HepG2 (cell line): ENCODE measurements around the gene STC2. TPM values are rescaled to one million over a fixed set of nuclear protein-coding genes. Genes with fewer than 3 reads are reported as not detected.

Experiments used
- CTCF ChIP-seq: sonication (generic); formaldehyde crosslinking; IDR thresholded peaks from 2 replicates; pipeline ENCODE4 v1.5.0; 2020; ENCODE audit warnings: mild to moderate bottlenecking, missing genetic modification reagents, moderate library complexity
- FOXC1 ChIP-seq: sonication (generic); formaldehyde crosslinking; IDR thresholded peaks from 2 replicates; pipeline ENCODE4 v1.8.0; 2022; ENCODE audit warnings: mild to moderate bottlenecking, missing genetic modification reagents, borderline replicate concordance
- HNRNPH1 ChIP-seq: fragments of 200-400 bp; formaldehyde crosslinking; optimal IDR thresholded peaks from 2 replicates; pipeline ENCODE3; 2017; ENCODE audit warnings: mild to moderate bottlenecking, low read depth, low read length
- HOXA7 ChIP-seq: sonication (generic); formaldehyde crosslinking; IDR thresholded peaks from 2 replicates; pipeline ENCODE4 v1.8.1; 2022; ENCODE audit warnings: mild to moderate bottlenecking, missing genetic modification reagents, moderate library complexity
- KAT2B ChIP-seq: fragments of 150-350 bp; IDR thresholded peaks from 2 replicates; pipeline ENCODE4 v1.6.1; 2014; ENCODE audit warnings: low read depth, low read length, borderline replicate concordance
- KAT8 ChIP-seq: IDR thresholded peaks from 2 replicates; pipeline ENCODE4 v1.6.1; 2016; ENCODE audit warnings: missing genetic modification reagents, missing compliant biosample characterization
- NFE2L1 ChIP-seq: sonication (generic); formaldehyde crosslinking; IDR thresholded peaks from 2 replicates; pipeline ENCODE4 v1.4.0; 2020; ENCODE audit warnings: missing genetic modification reagents, mild to moderate bottlenecking, borderline replicate concordance
- NFYC ChIP-seq: IDR thresholded peaks from 2 replicates; pipeline ENCODE4 v1.6.1; 2016; ENCODE audit warnings: missing genetic modification reagents, missing compliant biosample characterization
- POLR2G ChIP-seq: fragments of 200-400 bp; formaldehyde crosslinking; IDR thresholded peaks from 2 replicates; pipeline ENCODE4 v1.6.1; 2018; ENCODE audit warnings: mild to moderate bottlenecking, low read depth, low read length, moderate library complexity
- RORA ChIP-seq: sonication (generic); formaldehyde crosslinking; IDR thresholded peaks from 2 replicates; pipeline ENCODE4 v1.5.0; 2020; ENCODE audit warnings: mild to moderate bottlenecking, missing genetic modification reagents, moderate library complexity
- SALL1 ChIP-seq: sonication (generic); formaldehyde crosslinking; IDR thresholded peaks from 2 replicates; pipeline ENCODE4 v1.8.0; 2022; ENCODE audit warnings: mild to moderate bottlenecking, missing genetic modification reagents
- SPEN ChIP-seq: sonication (generic); formaldehyde crosslinking; IDR thresholded peaks from 2 replicates; pipeline ENCODE4 v1.5.1; 2020; ENCODE audit warnings: low read depth, mild to moderate bottlenecking, missing genetic modification reagents
- XBP1 ChIP-seq: sonication (generic); formaldehyde crosslinking; IDR thresholded peaks from 2 replicates; pipeline ENCODE4 v1.5.0; 2020; ENCODE audit warnings: missing genetic modification reagents
- ZFP1 ChIP-seq: IDR thresholded peaks from 2 replicates; pipeline ENCODE4 v1.6.1; 2016
- ZFP36L1 ChIP-seq: sonication (generic); formaldehyde crosslinking; IDR thresholded peaks from 2 replicates; pipeline ENCODE4 v1.8.0; 2022; ENCODE audit warnings: mild to moderate bottlenecking, missing genetic modification reagents, moderate library complexity
- ZFP62 ChIP-seq: sonication (generic); formaldehyde crosslinking; IDR thresholded peaks from 2 replicates; pipeline ENCODE4 v1.4.0; 2020; ENCODE audit warnings: missing genetic modification reagents
- ZFP90 ChIP-seq: sonication (generic); formaldehyde crosslinking; IDR thresholded peaks from 2 replicates; pipeline ENCODE4 v1.8.0; 2022; ENCODE audit warnings: missing genetic modification reagents, mild to moderate bottlenecking, inconsistent platforms, borderline replicate concordance
- ZNF17 ChIP-seq: sonication (generic); formaldehyde crosslinking; IDR thresholded peaks from 2 replicates; pipeline ENCODE4 v1.5.0; 2020; ENCODE audit warnings: mild to moderate bottlenecking, missing genetic modification reagents
- ZNF225 ChIP-seq: sonication (generic); formaldehyde crosslinking; IDR thresholded peaks from 2 replicates; pipeline ENCODE4 v1.4.0; 2020; ENCODE audit warnings: mild to moderate bottlenecking, missing genetic modification reagents
- ZNF275 ChIP-seq: sonication (generic); formaldehyde crosslinking; IDR thresholded peaks from 2 replicates; pipeline ENCODE4 v1.8.0; 2022; ENCODE audit warnings: missing genetic modification reagents, mild to moderate bottlenecking, inconsistent platforms, borderline replicate concordance
- ZNF337 ChIP-seq: sonication (generic); formaldehyde crosslinking; IDR thresholded peaks from 2 replicates; pipeline ENCODE4 v1.5.1; 2020; ENCODE audit warnings: missing genetic modification reagents, low read depth, mild to moderate bottlenecking, borderline replicate concordance
- ZSCAN29 ChIP-seq: sonication (generic); formaldehyde crosslinking; conservative IDR thresholded peaks from 2 replicates; pipeline ENCODE4 v1.4.0; 2020; ENCODE audit warnings: mild to moderate bottlenecking, missing genetic modification reagents
- polyA plus RNA-seq, 8 experiments: library from polyadenylated mRNA; depleted of rRNA in 3 of 8; stranded (reverse) in 7 of 8; unstranded in 1 of 8; fragments of >200 nt; fragmentation: Illumina TruSeq in 4 of 8; extraction: Trizol in 4 of 8; gene quantifications; 2 replicates each; pipeline versions ENCODE4 v1.2.1 to v1.2.3, GENCODE V29; 2011 to 2016; ENCODE audit warnings: low read depth in 4 of 8, missing spikeins in 1 of 8, mixed read lengths in 1 of 8; ENCODE audit not compliant: insufficient read depth in 1 of 8
- total RNA-seq, 5 experiments: library from RNA; depleted of rRNA; stranded (reverse); fragments of >200 nt; fragmentation: Illumina TruSeq; extraction: Trizol; gene quantifications; 2 replicates each; pipeline ENCODE4 v1.2.3, GENCODE V29; 2016; ENCODE audit warnings: low read depth in 1 of 5
- TF ChIP-seq, protein P1 (sequence below): sonication (generic); formaldehyde crosslinking; IDR thresholded peaks from 2 replicates; pipeline ENCODE4 v1.4.0; 2020; ENCODE audit warnings: missing genetic modification reagents, mild to moderate bottlenecking, borderline replicate concordance
- TF ChIP-seq, protein P2 (sequence below): sonication (generic); formaldehyde crosslinking; IDR thresholded peaks from 2 replicates; pipeline ENCODE4 v1.5.0; 2020; ENCODE audit warnings: missing genetic modification reagents

STC2 gene
- total and polyA plus RNA-seq, 2 of the 13 experiments (the other 11 are each of a cell fraction or from before 2014, with no cell fraction given): 27.1 to 69.2 TPM

GRCh38 chr5:173329491-173330337 is 1.5 kb upstream of the STC2 start (continued):
- TF ChIP-seq, protein P1, sequence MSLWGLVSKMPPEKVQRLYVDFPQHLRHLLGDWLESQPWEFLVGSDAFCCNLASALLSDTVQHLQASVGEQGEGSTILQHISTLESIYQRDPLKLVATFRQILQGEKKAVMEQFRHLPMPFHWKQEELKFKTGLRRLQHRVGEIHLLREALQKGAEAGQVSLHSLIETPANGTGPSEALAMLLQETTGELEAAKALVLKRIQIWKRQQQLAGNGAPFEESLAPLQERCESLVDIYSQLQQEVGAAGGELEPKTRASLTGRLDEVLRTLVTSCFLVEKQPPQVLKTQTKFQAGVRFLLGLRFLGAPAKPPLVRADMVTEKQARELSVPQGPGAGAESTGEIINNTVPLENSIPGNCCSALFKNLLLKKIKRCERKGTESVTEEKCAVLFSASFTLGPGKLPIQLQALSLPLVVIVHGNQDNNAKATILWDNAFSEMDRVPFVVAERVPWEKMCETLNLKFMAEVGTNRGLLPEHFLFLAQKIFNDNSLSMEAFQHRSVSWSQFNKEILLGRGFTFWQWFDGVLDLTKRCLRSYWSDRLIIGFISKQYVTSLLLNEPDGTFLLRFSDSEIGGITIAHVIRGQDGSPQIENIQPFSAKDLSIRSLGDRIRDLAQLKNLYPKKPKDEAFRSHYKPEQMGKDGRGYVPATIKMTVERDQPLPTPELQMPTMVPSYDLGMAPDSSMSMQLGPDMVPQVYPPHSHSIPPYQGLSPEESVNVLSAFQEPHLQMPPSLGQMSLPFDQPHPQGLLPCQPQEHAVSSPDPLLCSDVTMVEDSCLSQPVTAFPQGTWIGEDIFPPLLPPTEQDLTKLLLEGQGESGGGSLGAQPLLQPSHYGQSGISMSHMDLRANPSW: no peak
- TF ChIP-seq ZNF275 (CRISPR knock-in tag) (no peak), ZFP90 (CRISPR knock-in tag) (0 out of 2 replicates have a peak, but pooled peaks have one; percentile 30), CTCF (CRISPR knock-in tag) (peak; percentile 82), HNRNPH1 (peak; percentile 52), ZNF225 (no peak), XBP1 (no peak), FOXC1 (CRISPR knock-in tag) (peak; percentile 60), SPEN (CRISPR knock-in tag) (peak; percentile 20; the same call in 1 of the 2 replicates), ZNF337 (CRISPR knock-in tag) (no peak), SALL1 (peak; percentile 91), ZSCAN29 (CRISPR knock-in tag) (no peak), ZNF17 (CRISPR knock-in tag) (no peak), KAT2B (no peak), NFYC (CRISPR knock-in tag) (no peak), NFE2L1 (CRISPR knock-in tag) (no peak), RORA (CRISPR knock-in tag) (no peak), POLR2G (peak; percentile 12; the same call in 1 of the 2 replicates), ZFP1 (CRISPR knock-in tag) (no peak; the same call in 1 of the 2 replicates), ZFP36L1 (CRISPR knock-in tag) (peak; percentile 52; the same call in 1 of the 2 replicates), ZFP62 (no peak), KAT8 (CRISPR knock-in tag) (no peak), HOXA7 (CRISPR knock-in tag) (no peak)
- TF ChIP-seq, protein P2, sequence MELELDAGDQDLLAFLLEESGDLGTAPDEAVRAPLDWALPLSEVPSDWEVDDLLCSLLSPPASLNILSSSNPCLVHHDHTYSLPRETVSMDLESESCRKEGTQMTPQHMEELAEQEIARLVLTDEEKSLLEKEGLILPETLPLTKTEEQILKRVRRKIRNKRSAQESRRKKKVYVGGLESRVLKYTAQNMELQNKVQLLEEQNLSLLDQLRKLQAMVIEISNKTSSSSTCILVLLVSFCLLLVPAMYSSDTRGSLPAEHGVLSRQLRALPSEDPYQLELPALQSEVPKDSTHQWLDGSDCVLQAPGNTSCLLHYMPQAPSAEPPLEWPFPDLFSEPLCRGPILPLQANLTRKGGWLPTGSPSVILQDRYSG (CRISPR knock-in tag): no peak
